Cardiac fibroblast (primary cell): ENCODE results near the gene AUNIP.

Source experiments
- DNase-seq, 2 donors: peaks; one replicate each; pipeline versions ENCODE4 v3.0.0 to v3.0.0-alpha.2; 2010; ENCODE audit warnings: low read depth in 2 of 2
- H3K4me3 ChIP-seq, 2 donors: replicated peaks in 1 of 2; 1 replicate in 1 of 2; 2 replicates in 1 of 2; pipeline ENCODE4 v1.5.1; 2011; ENCODE audit warnings: low read depth in 2 of 2, low read length in 2 of 2, mild to moderate bottlenecking in 2 of 2, moderate library complexity in 1 of 2
- CTCF ChIP-seq: IDR thresholded peaks from one replicate; pipeline ENCODE4 v1.5.1; 2011; ENCODE audit warnings: low read depth, mild to moderate bottlenecking, low read length, inconsistent platforms

AUNIP gene

GRCh38 chr1:25834894-25835293, 24.4 kb downstream of the AUNIP start:
- TF ChIP-seq CTCF, result no peak
- H3K4me3 ChIP-seq, result no peak overlapping the region
- no peak for DNase-seq

- H3K4me3 ChIP-seq, result no peak overlapping the region
- no peak for TF ChIP-seq CTCF
- no peak for DNase-seq
Observed at GRCh38 chr1:25833158-25833557, 26.1 kb downstream of the AUNIP start.

- TF ChIP-seq CTCF, result no peak
- H3K4me3 ChIP-seq, result no peak overlapping the region
- DNase-seq, result no peak
Observed at GRCh38 chr1:25832336-25833037, 26.8 kb downstream of the AUNIP start.

- H3K4me3 ChIP-seq, result no peak overlapping the region
- DNase-seq, result no peak
- TF ChIP-seq CTCF, result no peak
Observed at GRCh38 chr1:25831569-25832196, 27.6 kb downstream of the AUNIP start.

- TF ChIP-seq CTCF, result no peak
- no peak overlapping the region for H3K4me3 ChIP-seq
- DNase-seq, result no peak
Observed at GRCh38 chr1:25829046-25829445, 30.2 kb downstream of the AUNIP start.

- no peak overlapping the region for H3K4me3 ChIP-seq
- TF ChIP-seq CTCF, result no peak
- DNase-seq, result no peak
Observed at GRCh38 chr1:25828491-25828890, 30.8 kb downstream of the AUNIP start.

- no peak for DNase-seq
- no peak for TF ChIP-seq CTCF
- H3K4me3 ChIP-seq, result no peak overlapping the region
Observed at GRCh38 chr1:25826571-25826970, 32.7 kb downstream of the AUNIP start.
